Measurements from ENCODE around the gene POLR3E. TPM values are rescaled to one million over a fixed set of nuclear protein-coding genes. Genes with fewer than 3 reads are reported as not detected.

Gene POLR3E
- total RNA-seq, 4 donors from 2014 or later, result 34.9 to 55.4 (median 48.3) TPM

DNA sequence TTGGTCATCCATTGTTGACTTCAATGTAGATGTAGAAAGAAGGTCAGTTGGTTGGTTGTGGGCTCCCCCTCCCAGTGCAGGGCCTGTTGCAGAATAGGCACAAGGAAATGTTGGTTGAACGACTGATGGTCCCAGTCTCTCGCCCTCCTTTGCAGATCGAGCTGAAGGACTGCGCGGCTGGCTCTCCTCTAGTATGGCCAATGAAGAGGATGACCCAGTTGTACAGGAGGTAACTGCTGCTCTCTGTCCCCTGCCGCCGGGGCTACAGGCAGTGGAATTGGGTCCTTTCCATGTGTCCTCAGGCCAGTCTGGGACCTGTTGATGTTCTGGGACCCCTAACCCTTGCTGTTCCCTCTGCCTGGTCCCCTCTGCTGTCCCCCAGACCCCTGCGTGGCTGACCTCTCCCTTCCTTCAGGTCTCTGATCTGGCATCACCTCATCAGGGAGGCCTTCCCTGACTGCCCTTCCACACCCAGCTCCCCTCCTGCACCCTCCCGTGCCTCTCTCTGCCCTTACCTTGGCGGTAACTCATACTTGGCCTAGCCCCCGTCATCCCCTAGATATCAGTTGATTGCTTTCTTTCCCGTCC is 5.7 kb downstream of the POLR3E start:
- TF ChIP-seq CTCF (IDR thresholded peaks at IDR 0.05), result no peak
- no peak for TF ChIP-seq POLR2A (IDR thresholded peaks at IDR 0.05)
- TF ChIP-seq EP300 (IDR thresholded peaks at IDR 0.05), result no peak
- no peak for TF ChIP-seq POLR2AphosphoS5 (IDR thresholded peaks at IDR 0.05)
- Histone ChIP-seq H3K27me3 (no peaks in the 10 kb centered on the region), H3K9me3 (no peaks in the 10 kb centered on the region), H3K4me1 (peaks cover 0 to 32% (median 5%) of the 10 kb centered on the region in 3 donors), H3K36me3 (peaks cover 0 to 59% of the 10 kb centered on the region in 2 donors), H3K4me3 (no peak overlapping the region), H3K27ac (no peak overlapping the region)
- no peak for ATAC-seq
- 88 to 100% methylated on average over 5 to 8 of the region's 12 CpGs for whole genome bisulfite sequencing, 2 donors (ENCODE audit: low coverage in 1 of 2)

DNA sequence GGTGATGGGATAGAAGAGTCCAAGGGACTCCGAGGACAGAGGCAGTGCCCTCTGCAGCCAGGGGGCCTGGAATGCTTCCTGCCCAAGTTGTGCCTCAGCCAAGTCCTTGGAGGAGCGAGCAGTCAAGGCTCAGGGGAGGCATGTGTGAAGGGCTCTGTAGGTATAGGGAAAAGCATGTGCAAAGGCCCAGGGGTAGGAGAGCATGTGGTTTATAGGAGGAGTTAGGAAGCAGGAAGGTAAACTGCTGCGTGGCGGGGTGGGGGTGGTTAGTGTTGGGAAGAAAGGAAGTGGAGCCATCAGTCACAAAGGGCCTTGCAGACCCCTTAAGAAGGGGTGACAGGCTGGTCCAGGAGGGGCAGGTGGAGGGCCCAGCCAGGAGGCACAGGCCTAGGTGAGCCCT is 7.2 kb downstream of the POLR3E start:
- Histone ChIP-seq H3K27ac (no peak overlapping the region), H3K9me3 (no peaks in the 10 kb centered on the region), H3K36me3 (peaks cover 0 to 74% of the 10 kb centered on the region in 2 donors), H3K4me3 (no peak overlapping the region), H3K4me1 (peaks cover 0 to 18% (median 0%) of the 10 kb centered on the region in 3 donors), H3K27me3 (no peaks in the 10 kb centered on the region)
- no CpG with 5 or more reads among the region's 4 CpGs for WGBS, 2 donors (ENCODE audit: low coverage in 1 of 2)
- no peak for TF ChIP-seq CTCF (IDR thresholded peaks at IDR 0.05)
- TF ChIP-seq POLR2A (IDR thresholded peaks at IDR 0.05), result no peak
- no peak for TF ChIP-seq POLR2AphosphoS5 (IDR thresholded peaks at IDR 0.05)
- no peak for TF ChIP-seq EP300 (IDR thresholded peaks at IDR 0.05)
- ATAC-seq, result no peak

GRCh38 chr16:22306788-22307187 is 9.6 kb downstream of the POLR3E start:
- Histone ChIP-seq H3K4me3 (no peak overlapping the region), H3K36me3 (peaks cover 0 to 98% of the 10 kb centered on the region in 2 donors), H3K27me3 (no peaks in the 10 kb centered on the region), H3K4me1 (no peaks in the 10 kb centered on the region), H3K27ac (no peak overlapping the region), H3K9me3 (no peaks in the 10 kb centered on the region)
- WGBS, 2 donors (ENCODE audit: low coverage in 1 of 2), result 100% methylated on average over 2 of the region's 9 CpGs; no CpG with 5 or more reads in 1 of the 2 donors
- TF ChIP-seq EP300 (IDR thresholded peaks at IDR 0.05) (no peak), POLR2A (IDR thresholded peaks at IDR 0.05) (no peak), CTCF (IDR thresholded peaks at IDR 0.05) (no peak), POLR2AphosphoS5 (IDR thresholded peaks at IDR 0.05) (no peak)
- ATAC-seq, result no peak

- no CpG with 5 or more reads among the region's 10 CpGs for WGBS, 2 donors (ENCODE audit: low coverage in 1 of 2)
- TF ChIP-seq POLR2AphosphoS5 (IDR thresholded peaks at IDR 0.05) (no peak), EP300 (IDR thresholded peaks at IDR 0.05) (no peak), POLR2A (IDR thresholded peaks at IDR 0.05) (no peak), CTCF (IDR thresholded peaks at IDR 0.05) (no peak)
- no peak for ATAC-seq
- Histone ChIP-seq H3K36me3 (peaks cover 0 to 98% of the 10 kb centered on the region in 2 donors), H3K4me1 (no peaks in the 10 kb centered on the region), H3K27ac (no peak overlapping the region), H3K4me3 (no peak overlapping the region), H3K9me3 (no peaks in the 10 kb centered on the region), H3K27me3 (no peaks in the 10 kb centered on the region)
Measured at GRCh38 chr16:22307838-22308237, 10.6 kb downstream of the POLR3E start.

DNA sequence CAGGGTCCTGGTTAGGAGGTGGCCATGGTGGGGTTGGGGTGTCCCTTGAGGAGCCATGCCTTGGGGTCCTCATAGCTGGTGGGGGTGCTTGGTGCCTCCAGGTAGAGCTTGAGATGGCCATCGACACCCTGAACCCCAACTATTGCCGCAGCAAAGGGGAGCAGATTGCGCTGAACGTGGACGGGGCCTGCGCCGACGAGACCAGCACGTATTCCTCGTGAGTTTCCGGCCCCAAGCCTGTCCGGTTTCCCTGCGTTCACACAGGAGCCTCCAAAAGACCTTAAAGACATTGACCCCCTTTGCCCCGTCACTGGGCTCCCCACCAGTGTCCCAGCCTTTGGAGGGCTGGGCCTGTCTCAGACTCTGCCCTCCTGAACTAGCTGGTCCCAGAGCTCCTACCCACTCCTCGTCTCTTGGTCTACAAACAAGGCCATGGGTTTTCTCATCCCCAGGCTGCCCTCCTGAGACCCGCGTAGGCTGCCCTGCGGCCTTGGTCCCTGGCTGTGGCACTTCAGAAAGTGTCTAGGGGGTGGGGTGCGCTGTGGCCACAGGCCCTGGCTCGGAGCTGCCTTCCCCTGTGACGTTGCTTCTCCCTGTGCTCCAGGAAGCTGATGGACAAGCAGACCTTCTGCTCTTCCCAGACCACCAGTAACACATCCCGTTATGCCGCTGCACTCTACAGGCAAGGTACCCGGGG is 11.8 kb downstream of the POLR3E start:
- H3K4me3 ChIP-seq, result no peak overlapping the region
- no peak overlapping the region for H3K27ac ChIP-seq
- H3K4me1 ChIP-seq, result no peaks in the 10 kb centered on the region
- no peaks in the 10 kb centered on the region for H3K27me3 ChIP-seq
- peaks cover 0 to 100% of the 10 kb centered on the region in 2 donors for H3K36me3 ChIP-seq
- 81% methylated on average over 6 of the region's 24 CpGs; no CpG with 5 or more reads in 1 of the 2 donors for WGBS, 2 donors (ENCODE audit: low coverage in 1 of 2)
- no peak for TF ChIP-seq CTCF (IDR thresholded peaks at IDR 0.05)
- TF ChIP-seq POLR2AphosphoS5 (IDR thresholded peaks at IDR 0.05), result no peak
- no peak for TF ChIP-seq EP300 (IDR thresholded peaks at IDR 0.05)
- no peak for TF ChIP-seq POLR2A (IDR thresholded peaks at IDR 0.05)
- ATAC-seq, result no peak
- H3K9me3 ChIP-seq, result no peaks in the 10 kb centered on the region

All from gastroesophageal sphincter (tissue), 4 donors.